GM20431 (cell line): Measurements from ENCODE around the gene UBE2M.
"Not testable (repeated sequence)": the region's sequence is repeated elsewhere in the genome, so short reads cannot be mapped to it uniquely, and the experiment has no call there.

ENCODE experiments used
- in situ Hi-C: fragments of 300-500 bp; cut with MseI, MboI; formaldehyde crosslinking; loops from one replicate; pipeline ENCODE4 v1.15.0; 2020; ENCODE audit warnings: low sequenced_read_pairs; ENCODE audit not compliant: unreplicated experiment

UBE2M gene

GRCh38 chr19:58544591-58545285 lies 13.7 kb downstream of the UBE2M start:
- in situ Hi-C loops: no loop called here

GRCh38 chr19:58543826-58544590 lies 14.4 kb downstream of the UBE2M start, which contains the start of gene TRIM28:
Gene TRIM28 (plus strand): TSS chr19:58544064. CDS start chr19:58544758, 694 bp downstream.
- in situ Hi-C loops: no loop called here

DNA sequence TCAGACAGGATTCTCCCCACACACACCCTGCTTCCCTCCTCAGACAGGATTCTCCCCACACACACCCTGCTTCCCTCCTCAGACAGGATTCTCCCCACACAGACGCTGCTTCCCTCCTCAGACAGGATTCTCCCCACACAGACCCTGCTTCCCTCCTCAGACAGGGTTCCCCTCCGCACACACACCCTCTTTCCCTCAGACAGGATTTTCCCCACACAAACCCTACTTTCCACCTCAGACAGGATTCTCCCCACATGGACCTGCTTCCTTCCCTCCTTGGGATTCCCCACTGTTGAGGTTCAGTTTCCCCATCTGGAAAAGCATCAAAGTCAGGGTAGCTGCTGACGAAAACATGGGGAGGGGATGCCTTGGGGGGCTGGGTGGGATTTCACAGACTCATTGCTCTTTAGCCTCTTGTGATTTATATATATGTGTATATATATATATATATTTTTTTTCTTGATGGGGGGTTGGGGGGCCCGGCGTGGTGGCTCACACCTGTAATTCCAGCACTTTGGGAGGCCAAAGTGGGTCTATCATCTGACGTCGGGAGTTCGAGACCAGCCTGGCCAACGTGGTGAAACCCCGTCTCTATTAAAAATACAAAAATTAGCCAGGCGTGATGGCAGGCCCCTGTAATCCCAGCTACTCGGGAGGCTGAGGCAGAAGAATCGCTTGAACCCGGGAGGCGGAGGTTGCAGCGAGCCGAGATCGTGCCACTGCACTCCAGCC lies 15.6 kb downstream of the UBE2M start:
- in situ Hi-C loops: not testable (repeated sequence)

DNA sequence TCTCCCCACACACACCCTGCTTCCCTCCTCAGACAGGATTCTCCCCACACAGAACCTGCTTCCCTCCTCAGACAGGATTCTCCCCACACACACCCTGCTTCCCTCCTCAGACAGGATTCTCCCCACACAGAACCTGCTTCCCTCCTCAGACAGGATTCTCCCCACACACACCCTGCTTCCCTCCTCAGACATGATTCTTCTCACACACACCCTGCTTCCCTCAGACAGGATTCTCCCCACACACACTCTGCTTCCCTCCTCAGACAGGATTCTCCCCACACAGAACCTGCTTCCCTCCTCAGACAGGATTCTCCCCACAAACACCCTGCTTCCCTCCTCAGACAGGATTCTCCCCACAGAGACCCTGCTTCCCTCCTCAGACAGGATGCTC lies 19.2 kb downstream of the UBE2M start:
- in situ Hi-C loops: not testable (repeated sequence)

DNA sequence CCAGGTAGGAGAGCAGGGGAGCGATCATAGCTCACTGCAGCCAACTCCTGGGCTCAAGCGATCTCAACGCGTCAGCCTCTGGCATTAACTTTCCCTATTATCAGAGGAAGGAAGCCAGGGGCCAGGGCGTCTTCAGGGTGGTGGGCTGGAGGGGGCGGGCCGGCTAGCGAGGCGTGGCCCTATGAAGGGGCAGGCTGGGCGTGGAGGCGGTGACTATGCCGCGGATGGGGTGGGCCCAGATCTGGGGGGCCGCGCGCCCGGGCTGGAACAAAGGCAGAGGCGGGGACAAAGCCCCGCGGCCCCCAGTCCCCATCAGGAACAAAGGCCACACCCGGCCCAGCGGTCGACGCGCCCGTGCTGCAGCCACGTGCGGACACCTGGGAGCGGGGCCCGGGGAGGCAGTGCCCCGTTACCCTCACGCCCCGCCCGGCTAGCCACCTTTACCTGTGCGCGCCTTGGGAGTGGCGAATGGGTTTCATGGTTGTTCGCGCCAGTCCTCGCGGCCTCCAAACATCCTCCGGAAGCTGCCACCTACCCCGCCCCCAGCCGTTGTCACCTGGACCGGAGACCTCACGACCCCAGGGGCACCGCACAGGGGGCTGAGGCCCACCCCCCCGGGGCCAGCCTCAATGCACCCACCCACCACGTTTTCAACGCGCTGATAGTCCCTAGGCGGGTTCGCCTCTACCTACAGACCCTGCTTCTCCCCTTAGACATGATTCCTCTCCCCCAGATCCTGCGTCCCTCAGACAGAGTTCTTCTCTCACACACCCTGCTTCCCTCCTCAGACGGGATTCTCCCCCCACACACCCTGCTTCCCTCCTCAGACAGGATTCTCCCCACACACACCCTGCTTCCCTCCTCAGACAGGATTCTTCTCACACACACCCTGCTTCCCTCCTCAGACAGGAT lies 19.9 kb downstream of the UBE2M start:
- in situ Hi-C loops: no loop called here

DNA sequence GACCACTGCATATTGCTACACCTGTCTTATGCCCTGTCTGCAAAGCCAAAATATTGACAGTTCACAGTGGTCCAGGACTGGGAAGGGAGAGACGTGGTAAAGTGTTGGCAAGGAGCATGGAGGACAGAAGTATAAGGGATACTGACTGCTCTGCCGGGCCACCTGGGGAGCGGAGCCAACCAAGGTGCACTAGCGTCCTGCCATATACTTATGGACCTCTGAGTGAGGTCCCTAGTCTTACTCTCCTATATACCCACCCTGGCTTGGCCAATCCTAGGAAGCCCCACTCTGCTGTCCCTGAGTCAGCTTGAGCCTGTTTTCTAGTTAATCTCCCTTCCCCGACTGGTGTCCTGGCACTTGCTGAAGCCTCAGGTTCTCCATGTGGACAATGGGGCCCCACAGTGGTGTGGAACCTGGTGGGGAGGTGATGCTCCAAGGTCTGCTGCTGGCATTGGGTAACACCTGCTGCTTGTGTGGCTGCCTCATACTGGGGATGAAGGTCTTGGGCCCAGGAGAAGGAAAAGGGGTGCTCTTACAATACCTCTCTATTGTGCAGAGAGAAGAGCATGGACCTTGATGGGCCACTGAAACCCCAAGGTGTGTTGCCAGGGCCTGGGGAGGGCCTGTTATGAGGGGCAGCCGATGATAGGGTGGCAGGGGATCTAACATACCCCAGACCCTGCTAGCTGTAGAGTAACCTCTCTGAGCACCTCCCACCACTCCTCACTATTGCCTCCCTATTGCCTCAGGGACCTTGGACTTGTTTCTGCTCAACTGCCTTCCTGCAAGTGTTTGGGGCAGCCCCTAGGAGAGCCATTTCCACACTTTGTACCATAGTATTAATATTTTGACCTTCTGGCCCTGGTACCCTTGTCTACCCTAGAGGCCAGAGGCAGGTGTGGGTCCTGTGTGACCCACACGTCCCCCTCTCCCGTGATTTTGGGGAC lies 21.3 kb downstream of the UBE2M start:
- in situ Hi-C loops: no loop called here

DNA sequence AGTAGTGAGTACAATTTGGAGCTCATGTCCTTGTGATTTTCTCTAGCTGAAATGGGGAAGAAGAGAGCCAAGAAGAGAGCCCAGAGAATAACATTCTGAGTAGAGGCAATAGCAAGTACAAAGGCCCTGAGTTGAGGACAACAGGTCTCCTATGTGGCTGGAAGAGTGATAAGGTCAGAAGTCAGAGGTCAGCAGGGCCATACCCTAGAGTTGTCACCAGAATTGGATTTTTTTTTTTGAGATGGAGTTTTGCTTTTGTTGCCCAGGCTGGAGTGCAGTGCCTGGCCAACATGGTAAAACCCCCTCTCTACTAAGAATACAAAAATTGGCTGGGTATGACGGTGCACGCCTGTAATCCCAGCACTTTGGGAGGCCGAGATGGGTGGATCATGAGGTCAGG lies 22.6 kb downstream of the UBE2M start:
- in situ Hi-C loops: no loop called here

- in situ Hi-C loops: no loop called here
These were observed 27.2 kb downstream of the UBE2M start for GRCh38 chr19:58531034-58531840.

DNA sequence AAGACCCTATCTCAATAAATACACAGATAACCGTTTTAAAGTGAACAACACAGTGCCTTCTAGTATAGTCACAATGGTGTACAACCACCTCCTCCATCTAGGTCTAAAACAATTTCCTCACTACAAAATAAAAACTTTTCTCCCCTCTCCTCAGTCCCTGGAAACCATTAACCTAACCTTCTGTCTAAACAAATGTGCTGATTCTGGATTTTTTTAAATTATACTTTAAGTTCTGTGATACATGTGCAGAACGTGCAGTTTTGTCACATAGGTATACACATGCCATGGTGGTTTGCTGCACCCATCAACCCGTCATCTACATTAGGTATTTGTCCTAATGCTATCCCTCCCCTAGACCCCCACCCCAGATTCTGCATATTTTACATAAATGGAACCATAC lies 29.0 kb downstream of the UBE2M start:
- in situ Hi-C loops: no loop called here

GRCh38 chr19:58522709-58523108 lies 35.7 kb downstream of the UBE2M start:
- in situ Hi-C loops: no loop called here

DNA sequence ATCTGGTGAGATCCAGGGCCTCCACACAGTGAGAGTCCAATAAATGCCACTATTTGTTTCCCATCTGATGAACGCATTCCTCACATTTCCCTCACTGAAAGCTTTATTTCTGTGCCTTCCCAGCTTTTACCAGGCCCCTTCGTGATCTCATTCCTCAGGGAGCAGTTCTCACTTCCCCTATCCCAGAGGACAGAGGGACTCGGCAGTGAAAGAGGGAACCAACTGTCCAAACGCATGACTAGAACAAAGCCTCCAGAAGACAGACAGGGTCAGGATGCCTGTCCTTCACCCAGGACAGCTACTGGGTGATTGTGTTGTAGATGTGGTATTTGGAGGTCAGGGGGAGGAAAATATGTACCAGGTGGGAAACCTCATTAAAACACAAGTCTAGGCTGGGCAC lies 36.8 kb downstream of the UBE2M start:
- in situ Hi-C loops: no loop called here

GRCh38 chr19:58520257-58520599 lies 38.2 kb downstream of the UBE2M start:
- in situ Hi-C loops: no loop called here

GRCh38 chr19:58519355-58520256 lies 38.8 kb downstream of the UBE2M start, which contains the start of gene ZBTB45:
Gene ZBTB45 (minus strand): TSS chr19:58519810. CDS start chr19:58517673, 2,137 bp downstream.
- in situ Hi-C loops: no loop called here

GRCh38 chr19:58519087-58519354 lies 39.4 kb downstream of the UBE2M start:
- in situ Hi-C loops: no loop called here

- in situ Hi-C loops: no loop called here
These were observed 39.9 kb downstream of the UBE2M start for GRCh38 chr19:58518256-58519086.
